Measurements from ENCODE around the gene RPLP1.

RPLP1 gene

DNA sequence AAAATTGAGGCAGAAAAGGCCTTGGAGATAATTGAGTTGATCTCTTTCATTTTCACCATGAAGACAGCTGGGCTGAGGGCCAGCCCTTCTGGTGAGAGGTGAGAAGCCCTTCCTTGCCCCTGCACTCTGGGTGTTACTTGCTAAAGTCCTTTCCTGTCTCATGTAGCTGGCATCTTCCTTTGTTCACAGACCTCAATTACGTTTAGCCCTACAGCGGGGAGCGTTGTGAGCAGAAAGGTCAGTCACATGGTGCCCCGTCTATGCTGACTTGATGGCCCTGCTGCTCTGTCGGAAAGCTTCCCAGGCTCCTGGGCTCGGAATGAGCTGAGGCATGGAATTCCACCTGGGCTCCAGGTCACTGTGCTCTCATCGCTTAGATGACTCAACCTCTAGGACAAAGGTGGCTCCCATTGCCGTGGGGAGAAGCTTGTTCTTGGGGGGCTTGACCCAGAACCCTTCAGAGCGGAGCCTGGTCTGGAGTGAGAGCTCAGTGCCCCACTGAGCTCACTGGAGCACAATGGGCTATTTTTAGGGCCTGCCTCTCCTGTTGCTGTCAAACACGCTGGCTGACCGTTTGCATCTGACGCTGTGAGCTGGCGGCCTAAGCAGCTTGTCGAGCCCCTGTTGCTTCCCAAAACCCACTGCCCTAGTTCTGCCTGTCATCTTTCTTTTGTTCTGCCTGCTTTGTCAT lies 47.0 kb downstream of the RPLP1 start:
- DNase-seq (ENCODE audit: low read depth), result no peak
- TF ChIP-seq, protein P1, sequence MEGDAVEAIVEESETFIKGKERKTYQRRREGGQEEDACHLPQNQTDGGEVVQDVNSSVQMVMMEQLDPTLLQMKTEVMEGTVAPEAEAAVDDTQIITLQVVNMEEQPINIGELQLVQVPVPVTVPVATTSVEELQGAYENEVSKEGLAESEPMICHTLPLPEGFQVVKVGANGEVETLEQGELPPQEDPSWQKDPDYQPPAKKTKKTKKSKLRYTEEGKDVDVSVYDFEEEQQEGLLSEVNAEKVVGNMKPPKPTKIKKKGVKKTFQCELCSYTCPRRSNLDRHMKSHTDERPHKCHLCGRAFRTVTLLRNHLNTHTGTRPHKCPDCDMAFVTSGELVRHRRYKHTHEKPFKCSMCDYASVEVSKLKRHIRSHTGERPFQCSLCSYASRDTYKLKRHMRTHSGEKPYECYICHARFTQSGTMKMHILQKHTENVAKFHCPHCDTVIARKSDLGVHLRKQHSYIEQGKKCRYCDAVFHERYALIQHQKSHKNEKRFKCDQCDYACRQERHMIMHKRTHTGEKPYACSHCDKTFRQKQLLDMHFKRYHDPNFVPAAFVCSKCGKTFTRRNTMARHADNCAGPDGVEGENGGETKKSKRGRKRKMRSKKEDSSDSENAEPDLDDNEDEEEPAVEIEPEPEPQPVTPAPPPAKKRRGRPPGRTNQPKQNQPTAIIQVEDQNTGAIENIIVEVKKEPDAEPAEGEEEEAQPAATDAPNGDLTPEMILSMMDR (IDR thresholded peaks at IDR 0.05; ENCODE audit: low read depth, low read length), result no peak
- TF ChIP-seq POLR2A (IDR thresholded peaks at IDR 0.05; ENCODE audit: extremely low read depth, insufficient read length) (no peak), MYC (IDR thresholded peaks at IDR 0.05; ENCODE audit: low read depth, low read length) (no peak)
- TF ChIP-seq, protein P2, sequence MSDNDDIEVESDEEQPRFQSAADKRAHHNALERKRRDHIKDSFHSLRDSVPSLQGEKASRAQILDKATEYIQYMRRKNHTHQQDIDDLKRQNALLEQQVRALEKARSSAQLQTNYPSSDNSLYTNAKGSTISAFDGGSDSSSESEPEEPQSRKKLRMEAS (IDR thresholded peaks at IDR 0.05; ENCODE audit: low read depth, low read length), result no peak
- no peak overlapping the region for H3K4me3 ChIP-seq (ENCODE audit: low read depth, low read length)

DNA sequence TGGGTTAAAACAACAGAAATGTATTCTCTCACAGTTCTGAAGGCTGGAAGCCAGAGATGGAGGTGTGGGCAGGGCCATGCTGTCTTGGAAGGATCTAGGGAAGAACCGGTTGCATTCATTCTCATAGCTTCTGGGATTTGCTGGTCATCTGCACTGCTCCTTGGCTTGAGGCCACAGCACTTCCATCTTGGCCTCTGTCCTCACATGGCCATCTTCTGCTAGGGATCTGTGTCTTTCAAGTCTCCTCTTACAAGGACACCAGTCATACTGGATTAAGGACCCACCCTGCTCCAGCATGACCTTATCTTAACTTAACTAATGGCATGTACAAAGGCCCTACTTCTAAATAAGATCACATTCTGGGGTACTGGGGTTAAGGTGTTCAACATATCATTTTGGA lies 47.7 kb downstream of the RPLP1 start:
- DNase-seq (ENCODE audit: low read depth), result no peak
- H3K4me3 ChIP-seq (ENCODE audit: low read depth, low read length), result no peak overlapping the region
- TF ChIP-seq, protein P2 (IDR thresholded peaks at IDR 0.05; ENCODE audit: low read depth, low read length), result no peak
- no peak for TF ChIP-seq POLR2A (IDR thresholded peaks at IDR 0.05; ENCODE audit: extremely low read depth, insufficient read length)
- TF ChIP-seq, protein P1 (IDR thresholded peaks at IDR 0.05; ENCODE audit: low read depth, low read length), result no peak
- no peak for TF ChIP-seq MYC (IDR thresholded peaks at IDR 0.05; ENCODE audit: low read depth, low read length)

DNA sequence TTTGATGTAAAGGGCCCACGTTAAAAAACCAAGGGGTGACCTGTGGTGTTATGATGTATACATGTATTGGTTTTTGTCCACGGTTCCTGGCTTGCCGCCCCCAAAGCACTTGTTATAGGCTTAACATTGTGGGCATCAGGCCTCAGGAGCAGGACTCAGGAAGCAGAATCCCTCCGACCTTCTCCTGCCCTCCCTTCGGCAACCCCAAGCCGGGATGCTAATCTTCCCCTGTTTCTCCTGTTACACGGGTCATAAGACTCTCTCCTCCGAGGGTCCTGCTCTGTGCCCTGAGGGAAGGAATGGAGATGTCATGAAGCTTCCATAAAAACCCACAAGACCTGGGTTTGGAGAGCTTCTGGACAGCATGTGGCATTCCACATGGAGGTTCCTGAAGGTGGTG lies 48.8 kb downstream of the RPLP1 start:
- no peak for DNase-seq (ENCODE audit: low read depth)
- TF ChIP-seq, protein P2 (IDR thresholded peaks at IDR 0.05; ENCODE audit: low read depth, low read length), result no peak
- TF ChIP-seq MYC (IDR thresholded peaks at IDR 0.05; ENCODE audit: low read depth, low read length), result no peak
- TF ChIP-seq, protein P1 (IDR thresholded peaks at IDR 0.05; ENCODE audit: low read depth, low read length), result no peak
- no peak for TF ChIP-seq POLR2A (IDR thresholded peaks at IDR 0.05; ENCODE audit: extremely low read depth, insufficient read length)
- no peak overlapping the region for H3K4me3 ChIP-seq (ENCODE audit: low read depth, low read length)

DNA sequence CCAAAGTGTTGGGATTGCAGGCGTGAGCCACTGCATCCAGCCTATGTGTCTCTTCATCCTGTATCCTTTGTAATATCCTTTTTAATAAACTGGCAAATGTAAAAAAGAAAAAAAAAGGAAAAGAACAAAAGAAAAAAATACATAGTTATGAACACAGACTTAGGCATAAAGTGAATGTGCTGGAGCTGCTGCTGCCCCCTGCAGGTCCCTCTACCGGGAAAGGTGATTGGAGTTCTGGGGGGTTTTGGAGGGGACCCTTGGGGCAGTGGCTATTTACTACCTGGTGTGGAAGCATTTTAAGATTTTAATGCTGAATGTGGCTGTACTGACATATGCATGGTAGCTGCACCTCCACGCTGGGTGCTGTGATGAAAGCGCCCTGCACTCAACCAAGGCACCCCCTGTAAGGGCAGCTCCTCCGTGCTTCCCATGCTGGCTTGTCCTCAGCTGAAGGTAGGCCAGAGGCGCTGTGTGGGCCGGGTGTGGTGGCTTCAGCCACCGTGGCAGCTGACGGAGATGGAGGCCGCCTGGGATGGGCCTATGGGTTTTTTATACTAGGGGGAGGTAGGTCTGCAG lies 49.9 kb downstream of the RPLP1 start:
- TF ChIP-seq, protein P1 (IDR thresholded peaks at IDR 0.05; ENCODE audit: low read depth, low read length), result peak; percentile 25
- TF ChIP-seq, protein P2 (IDR thresholded peaks at IDR 0.05; ENCODE audit: low read depth, low read length), result no peak
- TF ChIP-seq MYC (IDR thresholded peaks at IDR 0.05; ENCODE audit: low read depth, low read length), result no peak
- no peak for DNase-seq (ENCODE audit: low read depth)
- no peak overlapping the region for H3K4me3 ChIP-seq (ENCODE audit: low read depth, low read length)

DNA sequence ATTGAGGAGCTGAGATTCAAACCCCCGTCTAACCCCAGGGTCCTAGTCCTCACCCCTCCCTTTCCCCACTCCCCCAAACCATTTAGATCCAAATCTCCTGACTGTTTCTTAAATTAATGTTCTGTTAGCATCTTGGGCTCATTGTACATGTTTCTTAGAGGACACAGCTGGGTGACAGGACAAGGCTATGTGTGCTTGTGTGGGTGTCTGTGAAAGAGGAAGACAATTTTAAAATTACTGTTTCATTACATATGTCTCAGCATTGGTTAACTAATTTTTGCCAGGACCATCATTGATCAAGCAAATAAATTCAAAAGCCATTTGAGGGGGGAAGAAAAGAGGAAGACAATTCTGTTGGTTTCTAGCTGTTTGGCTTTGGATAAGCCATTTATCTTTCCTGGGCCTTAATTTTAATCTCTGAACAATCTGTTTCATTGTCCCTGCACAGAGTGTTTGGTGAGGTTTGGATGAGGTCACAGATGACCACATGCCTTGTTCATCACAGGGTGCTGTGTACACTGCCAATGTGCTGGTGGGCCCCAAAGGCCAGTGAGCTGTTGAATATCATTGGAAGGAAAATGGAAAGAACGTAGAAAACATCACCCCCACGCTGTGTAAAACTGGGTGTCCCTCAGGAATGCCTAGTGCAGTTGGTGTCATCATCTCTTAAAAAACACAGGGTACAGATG lies 51.9 kb downstream of the RPLP1 start:
- no peak for DNase-seq (ENCODE audit: low read depth)
- TF ChIP-seq MYC (IDR thresholded peaks at IDR 0.05; ENCODE audit: low read depth, low read length), result no peak
- TF ChIP-seq POLR2A (IDR thresholded peaks at IDR 0.05; ENCODE audit: extremely low read depth, insufficient read length), result no peak
- TF ChIP-seq, protein P2 (IDR thresholded peaks at IDR 0.05; ENCODE audit: low read depth, low read length), result no peak
- TF ChIP-seq, protein P1 (IDR thresholded peaks at IDR 0.05; ENCODE audit: low read depth, low read length), result no peak
- no peak overlapping the region for H3K4me3 ChIP-seq (ENCODE audit: low read depth, low read length)

Measured in NB4 (cell line).